H1 (cell line): Measurements from ENCODE around the gene CDH8. TPM values are rescaled to one million over a fixed set of nuclear protein-coding genes. Genes with fewer than 3 reads are reported as not detected.

Experiments
- CTCF ChIA-PET: fragments of 300-600 bp; sonication (Branson Sonifier 250); formaldehyde crosslinking; loops from one replicate; lab custom pipeline; 2021; ENCODE audit not compliant: partially characterized antibody; lab: Charles Lee
- POLR2A ChIA-PET: fragments of 300-600 bp; sonication (Branson Sonifier 250); formaldehyde crosslinking; loops from one replicate; lab custom pipeline; 2021; ENCODE audit warnings: inconsistent platforms; ENCODE audit not compliant: partially characterized antibody; lab: Charles Lee
- DNase-seq, 2 experiments: peaks; one replicate each; pipeline versions ENCODE4 v3.0.0 to v3.0.0-alpha.2; 2010 to 2022; ENCODE audit warnings: low spot score in 2 of 2, low read depth in 1 of 2, mixed read lengths in 1 of 2
- FAIRE-seq: peaks from 2 replicates; lab custom pipeline; 2011; peaks lifted over from hg19 to GRCh38; lab: Jason Lieb, UNC
- H2AFZ ChIP-seq: 2 replicates; pipeline ENCODE4 v1.8.1; 2012; ENCODE audit warnings: low read length, inconsistent platforms
- H2AK5ac ChIP-seq: 2 replicates; pipeline ENCODE4 v1.6.1; 2013; ENCODE audit warnings: low read depth, low read length
- H2BK120ac ChIP-seq: replicated peaks from 2 replicates; pipeline ENCODE3; 2013; ENCODE audit warnings: low read depth, low read length, inconsistent platforms
- H2BK12ac ChIP-seq: 2 replicates; pipeline ENCODE4 v1.6.1; 2013; ENCODE audit warnings: low read depth, low read length
- H2BK15ac ChIP-seq: 2 replicates; pipeline ENCODE4 v1.6.1; 2013; ENCODE audit warnings: low read length
- H2BK20ac ChIP-seq: 2 replicates; pipeline ENCODE4 v1.6.1; 2013; ENCODE audit warnings: low read length
- H2BK5ac ChIP-seq: 2 replicates; pipeline ENCODE4 v1.6.1; 2013; ENCODE audit warnings: low read depth, low read length
- H3K14ac ChIP-seq: 2 replicates; pipeline ENCODE4 v1.6.1; 2013; ENCODE audit warnings: inconsistent platforms; ENCODE audit not compliant: insufficient read length
- H3K18ac ChIP-seq: 2 replicates; pipeline ENCODE4 v1.6.1; 2013; ENCODE audit warnings: low read length; ENCODE audit errors: extremely low read depth
- H3K23ac ChIP-seq: 2 replicates; pipeline ENCODE4 v1.6.1; 2013; ENCODE audit warnings: inconsistent platforms; ENCODE audit not compliant: insufficient read length
- H3K23me2 ChIP-seq: 2 replicates; pipeline ENCODE4 v1.6.1; 2013; ENCODE audit warnings: low read depth, low read length
- H3K27ac ChIP-seq: 2 replicates; pipeline ENCODE4 v1.6.1; 2011; ENCODE audit warnings: low read depth, low read length, inconsistent platforms
- H3K27me3 ChIP-seq, 4 experiments: replicated peaks in 1 of 4; 1 replicate in 1 of 4; 2 replicates in 3 of 4; pipeline versions ENCODE4 v1.6.1 to v1.8.1; 2011 to 2013; ENCODE audit warnings: low read length in 3 of 4, mild to moderate bottlenecking in 3 of 4, inconsistent platforms in 2 of 4, mixed read lengths in 2 of 4, moderate library complexity in 1 of 4; ENCODE audit not compliant: control insufficient read depth in 3 of 4, insufficient read depth in 3 of 4; ENCODE audit errors: extremely low read depth in 1 of 4
- H3K36me3 ChIP-seq, 4 experiments: 2 replicates each; pipeline versions ENCODE4 v1.6.1 to v1.8.1; 2011 to 2013; ENCODE audit warnings: mild to moderate bottlenecking in 4 of 4, low read length in 3 of 4, moderate library complexity in 2 of 4, control low read depth in 1 of 4, inconsistent platforms in 1 of 4; ENCODE audit not compliant: insufficient read depth in 4 of 4, control insufficient read depth in 2 of 4
- H3K4ac ChIP-seq: replicated peaks from 2 replicates; pipeline ENCODE3; 2013; ENCODE audit warnings: low read length, low read depth, mixed read lengths, inconsistent platforms; ENCODE audit not compliant: insufficient read length
- H3K4me1 ChIP-seq, 4 experiments: replicated peaks in 1 of 4; 1 replicate in 1 of 4; 2 replicates in 3 of 4; pipeline versions ENCODE4 v1.6.1 to v1.8.1; 2011 to 2013; ENCODE audit warnings: low read length in 3 of 4, inconsistent platforms in 2 of 4, mixed read lengths in 1 of 4; ENCODE audit not compliant: insufficient read depth in 4 of 4, control insufficient read depth in 3 of 4
- H3K4me2 ChIP-seq, 2 experiments: 2 replicates each; pipeline versions ENCODE4 v1.6.1 to v1.8.1; 2011 to 2013; ENCODE audit warnings: low read depth in 2 of 2, low read length in 2 of 2, control low read depth in 1 of 2, inconsistent platforms in 1 of 2, mild to moderate bottlenecking in 1 of 2; ENCODE audit not compliant: insufficient read depth in 1 of 2
- H3K4me3 ChIP-seq, 4 experiments: fragments of 200-600, 300-600 bp in 1 of 4; sonication (generic), shearing (Covaris generic), sonication (Bioruptor Twin) in 1 of 4; 2 replicates each; pipeline versions ENCODE4 v1.5.1 to v1.8.1; 2011 to 2016; ENCODE audit warnings: low read length in 4 of 4, low read depth in 3 of 4, control low read depth in 2 of 4, inconsistent platforms in 2 of 4, mild to moderate bottlenecking in 2 of 4, mixed read lengths in 1 of 4, moderate library complexity in 1 of 4; ENCODE audit not compliant: insufficient read depth in 2 of 4; ENCODE audit errors: extremely low read depth in 1 of 4
- H3K56ac ChIP-seq: replicated peaks from 2 replicates; pipeline ENCODE3; 2013; ENCODE audit warnings: low read depth, mild to moderate bottlenecking, mixed read lengths, low read length, inconsistent platforms; ENCODE audit not compliant: insufficient read length
- H3K79me1 ChIP-seq: 2 replicates; pipeline ENCODE4 v1.6.1; 2013; ENCODE audit warnings: low read depth, low read length, control low read depth
- H3K79me2 ChIP-seq, 2 experiments: 2 replicates each; pipeline versions ENCODE4 v1.6.1 to v1.8.1; 2012 to 2013; ENCODE audit warnings: low read length in 2 of 2, mild to moderate bottlenecking in 2 of 2, inconsistent platforms in 1 of 2; ENCODE audit not compliant: insufficient read depth in 2 of 2, control insufficient read depth in 1 of 2
- H3K9ac ChIP-seq, 4 experiments: replicated peaks in 1 of 4; 1 replicate in 1 of 4; 2 replicates in 3 of 4; pipeline versions ENCODE4 v1.6.1 to v1.8.1; 2011 to 2013; ENCODE audit warnings: low read depth in 3 of 4, low read length in 3 of 4, control low read depth in 2 of 4, mild to moderate bottlenecking in 2 of 4, moderate library complexity in 2 of 4, inconsistent platforms in 1 of 4; ENCODE audit errors: extremely low read depth in 1 of 4
- H3K9me3 ChIP-seq, 2 experiments: 2 replicates each; pipeline versions ENCODE4 v1.6.1 to v1.8.1; 2012 to 2013; ENCODE audit warnings: mild to moderate bottlenecking in 2 of 2, moderate library complexity in 2 of 2, control low read depth in 1 of 2, inconsistent platforms in 1 of 2, low read depth in 1 of 2, low read length in 1 of 2, mixed read lengths in 1 of 2; ENCODE audit not compliant: insufficient read depth in 2 of 2
- H4K20me1 ChIP-seq, 2 experiments: replicated peaks in 1 of 2; 2 replicates each; pipeline versions ENCODE3 to v1.8.1; 2011 to 2013; ENCODE audit warnings: inconsistent platforms in 2 of 2, low read length in 2 of 2, mild to moderate bottlenecking in 1 of 2; ENCODE audit not compliant: insufficient read depth in 2 of 2, control insufficient read depth in 1 of 2
- H4K5ac ChIP-seq: 2 replicates; pipeline ENCODE4 v1.6.1; 2013; ENCODE audit warnings: low read length, low read depth, mixed read lengths, inconsistent platforms; ENCODE audit not compliant: insufficient read length
- H4K8ac ChIP-seq: 2 replicates; pipeline ENCODE4 v1.8.0; 2013; ENCODE audit warnings: mild to moderate bottlenecking, moderate library complexity, low read length, inconsistent platforms; ENCODE audit not compliant: insufficient read depth; ENCODE audit errors: extremely low read depth
- H4K91ac ChIP-seq: replicated peaks from 2 replicates; pipeline ENCODE3; 2013; ENCODE audit warnings: low read length, mixed read lengths, inconsistent platforms; ENCODE audit not compliant: insufficient read length
- ATF3 ChIP-seq: IDR thresholded peaks from 2 replicates; pipeline ENCODE4 v1.6.1; 2011; ENCODE audit warnings: low read depth, mild to moderate bottlenecking, low read length; ENCODE audit not compliant: insufficient read depth
- BCL11A ChIP-seq, 2 experiments: IDR thresholded peaks; one replicate each; pipeline ENCODE4 v1.6.1; 2011; ENCODE audit warnings: low read depth in 2 of 2, low read length in 2 of 2, mild to moderate bottlenecking in 2 of 2
- EGR1 ChIP-seq: IDR thresholded peaks from 2 replicates; pipeline ENCODE4 v1.6.1; 2011; ENCODE audit warnings: low read depth, low read length, borderline replicate concordance
- EZH2 ChIP-seq: fragments of 200-600 bp; sonication (generic); IDR thresholded peaks from 2 replicates; pipeline ENCODE4 v1.7.1; 2012; ENCODE audit warnings: low read depth, mild to moderate bottlenecking, moderate library complexity, low read length, inconsistent platforms; ENCODE audit not compliant: severe bottlenecking
- GABPA ChIP-seq: IDR thresholded peaks from 2 replicates; pipeline ENCODE4 v1.6.1; 2011; ENCODE audit warnings: mild to moderate bottlenecking, low read length, moderate library complexity, borderline replicate concordance; ENCODE audit not compliant: insufficient read depth
- GTF2F1 ChIP-seq: IDR thresholded peaks from 2 replicates; pipeline ENCODE4 v1.6.1; 2012; ENCODE audit warnings: low read depth, low read length, improper control_type of control experiment, borderline replicate concordance
- NANOG ChIP-seq: IDR thresholded peaks from 2 replicates; pipeline ENCODE4 v1.6.1; 2011; ENCODE audit warnings: low read length, low read depth, mild to moderate bottlenecking, inconsistent platforms; ENCODE audit not compliant: insufficient read depth, poor library complexity, severe bottlenecking
- POLR2AphosphoS5 ChIP-seq: IDR thresholded peaks from 2 replicates; pipeline ENCODE4 v1.6.1; 2011; ENCODE audit warnings: low read depth, low read length
- POU5F1 ChIP-seq: IDR thresholded peaks from 2 replicates; pipeline ENCODE4 v1.6.1; 2011; ENCODE audit warnings: low read depth, mild to moderate bottlenecking, low read length, moderate library complexity
- SP1 ChIP-seq: IDR thresholded peaks from 2 replicates; pipeline ENCODE4 v1.6.1; 2011; ENCODE audit warnings: low read depth, low read length
- WGBS, 2 experiments: shearing (Covaris generic) in 1 of 2; methylation state at CpG; one replicate each; pipeline versions ENCODE4 v1.1.6 to v1.1.7; 2013 to 2015; ENCODE audit warnings: low lambda C conversion rate in 2 of 2, mixed read lengths in 2 of 2, inconsistent platforms in 1 of 2, low coverage in 1 of 2, missing lambda C conversion rate in 1 of 2; ENCODE audit not compliant: insufficient replicate concordance in 2 of 2, insufficient coverage in 1 of 2, insufficient read length in 1 of 2; ENCODE audit errors: extremely low coverage in 1 of 2, missing lambda C conversion rate in 1 of 2; 5-methylcytosine and 5-hydroxymethylcytosine counted together
- polyA plus RNA-seq, 7 experiments: library from polyadenylated mRNA; depleted of rRNA in 3 of 7; stranded (reverse) in 5 of 7; unstranded in 2 of 7; fragments of >200 nt in 5 of 7; fragments of 200-250 nt in 2 of 7; gene quantifications; 1 replicate in 5 of 7; 2 replicates in 1 of 7; 4 replicates in 1 of 7; pipeline versions ENCODE4 v1.2.1 to v1.2.3, GENCODE V29; 2011 to 2013; ENCODE audit warnings: missing spikeins in 2 of 7, mixed read lengths in 2 of 7
- total RNA-seq: library from RNA; stranded (reverse); fragmentation: NEBNext Ultra II Directional; extraction: Animal tissue kit (Norgen Biotek cat#: 25700); gene quantifications from 2 replicates; pipeline ENCODE4 v1.2.1, GENCODE V29; 2021

CDH8 gene
- total and polyA plus RNA-seq, 2 of the 8 experiments (the other 6 are each of a cell fraction or from before 2014, with no cell fraction given) = 7.7 to 8.4 TPM

- 54% methylated on average over 6 of the region's 6 CpGs; no CpG with 5 or more reads in 1 of the 2 experiments for WGBS, 2 experiments
- ChIA-PET POLR2A (interaction anchor here (1.4 to 2.3 kb wide), 3 partner anchors 10 to 47 kb away, joined by 3 to 10 read pairs (median 7); no protein-coding TSS in a partner anchor), CTCF (no interaction called here)
- Histone ChIP-seq H4K8ac (no peak overlapping the region), H4K20me1 (no peaks in the 10 kb centered on the region), H3K27me3 (no peaks in the 10 kb centered on the region), H2AK5ac (no peak overlapping the region), H2BK15ac (no peak overlapping the region), H4K91ac (peak overlapping the region; percentile 81), H3K56ac (no peak overlapping the region), H3K4me1 (peaks cover 0 to 9% (median 2%) of the 10 kb centered on the region in 4 experiments; a peak in 5 of 7 replicates), H3K27ac (peak overlapping the region; percentile 51; the same call in 1 of the 2 replicates), H2BK120ac (peak overlapping the region; percentile 98), H3K79me1 (no peaks in the 10 kb centered on the region), H3K23me2 (no peaks in the 10 kb centered on the region), H4K5ac (peak overlapping the region; percentile 59), H2BK20ac (no peak overlapping the region), H3K36me3 (no peaks in the 10 kb centered on the region; a peak in 1 of 8 replicates), H3K4me3 (peak overlapping the region in 1 of 4 experiments; percentile 43; a peak in 2 of 8 replicates), H2AFZ (no peak overlapping the region), H3K23ac (no peak overlapping the region), H3K9ac (no peak overlapping the region), H3K4ac (no peak overlapping the region), H3K14ac (no peak overlapping the region), H3K79me2 (no peaks in the 10 kb centered on the region; a peak in 1 of 4 replicates), H3K9me3 (no peaks in the 10 kb centered on the region), H2BK12ac (no peak overlapping the region; the same call in 1 of the 2 replicates), H3K18ac (peak overlapping the region; percentile 20; the same call in 1 of the 2 replicates), H2BK5ac (peak overlapping the region; percentile 86; the same call in 1 of the 2 replicates), H3K4me2 (peak overlapping the region; percentile 48 to 65)
- peak; percentile 93 for FAIRE-seq
- no peak for DNase-seq
- no peak for TF ChIP-seq POLR2AphosphoS5
- no peak for TF ChIP-seq GABPA
- no peak for TF ChIP-seq ATF3
- TF ChIP-seq GTF2F1 = no peak
- TF ChIP-seq BCL11A (IDR thresholded peaks at IDR 0.05; ENCODE audit: low read depth in 2 of 2, low read length in 2 of 2) = peak in 1 of 2 experiments; percentile 40
- TF ChIP-seq SP1 = peak; percentile 60
- TF ChIP-seq NANOG = peak; percentile 72
- TF ChIP-seq POU5F1 = no peak
- TF ChIP-seq EZH2 = no peak
- TF ChIP-seq EGR1 = no peak
These were observed 164.1 kb downstream of the CDH8 start for GRCh38 chr16:61871837-61872777.
